H9 (cell line): ENCODE results near the gene ADGRG2. TPM values are rescaled to one million over a fixed set of nuclear protein-coding genes. Genes with fewer than 3 reads are reported as not detected.

Experiments used
- DNase-seq: peaks from one replicate; pipeline ENCODE4 v3.0.0-alpha.2; 2017
- H2AFZ ChIP-seq: one replicate; pipeline ENCODE4 v1.6.1; 2013; ENCODE audit warnings: mild to moderate bottlenecking, low read length, control low read depth, moderate library complexity
- H2AK5ac ChIP-seq: 2 replicates; pipeline ENCODE4 v1.6.1; 2013; ENCODE audit warnings: low read length, control low read depth, mixed read lengths; ENCODE audit not compliant: insufficient read length
- H2BK120ac ChIP-seq: one replicate; pipeline ENCODE4 v1.6.1; 2013; ENCODE audit warnings: low read depth, mild to moderate bottlenecking, low read length, control low read depth, inconsistent platforms; ENCODE audit not compliant: poor library complexity, severe bottlenecking
- H2BK12ac ChIP-seq: 2 replicates; pipeline ENCODE4 v1.6.1; 2013; ENCODE audit warnings: low read length, control low read depth, mixed read lengths, low read depth; ENCODE audit not compliant: insufficient read length
- H2BK15ac ChIP-seq: 2 replicates; pipeline ENCODE4 v1.6.1; 2013; ENCODE audit warnings: low read depth, low read length, control low read depth
- H2BK20ac ChIP-seq: one replicate; pipeline ENCODE4 v1.6.1; 2013; ENCODE audit warnings: low read depth, mild to moderate bottlenecking, low read length, control low read depth, inconsistent platforms; ENCODE audit not compliant: poor library complexity, severe bottlenecking
- H2BK5ac ChIP-seq: 2 replicates; pipeline ENCODE4 v1.6.1; 2013; ENCODE audit warnings: low read length, control low read depth, mixed read lengths; ENCODE audit not compliant: insufficient read length
- H3K14ac ChIP-seq: 2 replicates; pipeline ENCODE4 v1.6.1; 2013; ENCODE audit warnings: low read length, control low read depth; ENCODE audit not compliant: insufficient read depth
- H3K18ac ChIP-seq: 2 replicates; pipeline ENCODE4 v1.6.1; 2013; ENCODE audit warnings: low read depth, mild to moderate bottlenecking, mixed read lengths, low read length, control low read depth; ENCODE audit not compliant: insufficient read length
- H3K23ac ChIP-seq: 2 replicates; pipeline ENCODE4 v1.6.1; 2013; ENCODE audit warnings: low read length, control low read depth, mixed read lengths, low read depth; ENCODE audit not compliant: insufficient read length
- H3K23me2 ChIP-seq: 2 replicates; pipeline ENCODE4 v1.6.1; 2013; ENCODE audit warnings: low read depth, mild to moderate bottlenecking, mixed read lengths, low read length, control low read depth; ENCODE audit not compliant: insufficient read length, poor library complexity, severe bottlenecking
- H3K27ac ChIP-seq: 2 replicates; pipeline ENCODE4 v1.5.1; 2013; ENCODE audit warnings: low read length, control low read depth, mixed read lengths, low read depth; ENCODE audit not compliant: insufficient read length
- H3K27me3 ChIP-seq: 2 replicates; pipeline ENCODE4 v1.6.1; 2013; ENCODE audit warnings: low read length, control low read depth, inconsistent platforms; ENCODE audit not compliant: insufficient read depth
- H3K4ac ChIP-seq: 2 replicates; pipeline ENCODE4 v1.6.1; 2013; ENCODE audit warnings: low read depth, mild to moderate bottlenecking, control low read depth, inconsistent platforms, low read length, moderate library complexity
- H3K4me1 ChIP-seq: 2 replicates; pipeline ENCODE4 v1.6.1; 2013; ENCODE audit warnings: low read length, control low read depth, inconsistent platforms; ENCODE audit not compliant: insufficient read depth
- H3K4me2 ChIP-seq: 2 replicates; pipeline ENCODE4 v1.6.1; 2013; ENCODE audit warnings: low read length, control low read depth, mixed read lengths; ENCODE audit not compliant: insufficient read length, insufficient read depth
- H3K56ac ChIP-seq: 2 replicates; pipeline ENCODE4 v1.6.1; 2013; ENCODE audit warnings: low read depth, mild to moderate bottlenecking, mixed read lengths, low read length, control low read depth; ENCODE audit not compliant: insufficient read length
- H3K79me1 ChIP-seq: 2 replicates; pipeline ENCODE4 v1.6.1; 2013; ENCODE audit warnings: low read depth, mild to moderate bottlenecking, moderate library complexity, low read length, control low read depth, inconsistent platforms; ENCODE audit not compliant: insufficient read depth, poor library complexity, severe bottlenecking
- H3K79me2 ChIP-seq: 2 replicates; pipeline ENCODE4 v1.6.1; 2013; ENCODE audit warnings: low read length, control low read depth, inconsistent platforms; ENCODE audit not compliant: insufficient read depth
- H3K9ac ChIP-seq: 2 replicates; pipeline ENCODE4 v1.6.1; 2013; ENCODE audit warnings: low read length, control low read depth, mixed read lengths; ENCODE audit not compliant: insufficient read length; ENCODE audit errors: extremely low read depth
- H3K9me3 ChIP-seq: one replicate; pipeline ENCODE4 v1.6.1; 2013; ENCODE audit warnings: low read depth, low read length, inconsistent platforms; ENCODE audit not compliant: control insufficient read depth
- H3T11ph ChIP-seq: one replicate; pipeline ENCODE4 v1.6.1; 2013; ENCODE audit warnings: mild to moderate bottlenecking, low read length, control low read depth, inconsistent platforms
- H4K20me1 ChIP-seq: one replicate; pipeline ENCODE4 v1.6.1; 2013; ENCODE audit not compliant: control insufficient read depth, insufficient read length, insufficient read depth
- H4K5ac ChIP-seq: 2 replicates; pipeline ENCODE4 v1.6.1; 2013; ENCODE audit warnings: low read depth, mild to moderate bottlenecking, mixed read lengths, low read length, control low read depth; ENCODE audit not compliant: insufficient read length
- H4K8ac ChIP-seq: replicated peaks from 2 replicates; pipeline ENCODE4 v1.6.1; 2013; ENCODE audit warnings: low read length, control low read depth, mixed read lengths, low read depth; ENCODE audit not compliant: insufficient read length
- H4K91ac ChIP-seq: 2 replicates; pipeline ENCODE4 v1.6.1; 2013; ENCODE audit warnings: low read depth, mild to moderate bottlenecking, moderate library complexity, mixed read lengths, low read length, control low read depth; ENCODE audit not compliant: insufficient read length
- H3K27ac Mint-ChIP-seq, 3 experiments: 2 replicates in 2 of 3; 3 replicates in 1 of 3; pipeline ENCODE4 v1.8.0; 2020 to 2021; ENCODE audit warnings: mixed read lengths in 3 of 3, mild to moderate bottlenecking in 1 of 3, moderate library complexity in 1 of 3
- H3K27me3 Mint-ChIP-seq: 2 replicates; pipeline ENCODE4 v1.8.0; 2021; ENCODE audit warnings: low read depth, mild to moderate bottlenecking, moderate library complexity, mixed read lengths
- H3K36me3 Mint-ChIP-seq, 3 experiments: 2 replicates in 2 of 3; 3 replicates in 1 of 3; pipeline ENCODE4 v1.8.0; 2020 to 2021; ENCODE audit warnings: low read depth in 3 of 3, mixed read lengths in 3 of 3; ENCODE audit not compliant: insufficient read depth in 1 of 3
- H3K4me1 Mint-ChIP-seq, 2 experiments: 2 replicates each; pipeline ENCODE4 v1.8.0; 2020; ENCODE audit warnings: mixed read lengths in 2 of 2
- H3K4me3 Mint-ChIP-seq, 2 experiments: 2 replicates in 1 of 2; 3 replicates in 1 of 2; pipeline ENCODE4 v1.8.0; 2020 to 2021; ENCODE audit warnings: mild to moderate bottlenecking in 2 of 2, mixed read lengths in 2 of 2, moderate library complexity in 1 of 2
- H3K9me3 Mint-ChIP-seq, 2 experiments: 2 replicates in 1 of 2; 3 replicates in 1 of 2; pipeline ENCODE4 v1.8.0; 2020; ENCODE audit warnings: mild to moderate bottlenecking in 2 of 2, mixed read lengths in 2 of 2, moderate library complexity in 1 of 2
- WGBS: extraction: QIAGEN DNeasy Blood & Tissue Kit; methylation state at CpG from one replicate; pipeline ENCODE4 v1.1.7; 2013; ENCODE audit warnings: missing lambda C conversion rate, low lambda C conversion rate, mixed read lengths; ENCODE audit not compliant: insufficient read length; ENCODE audit errors: extremely low coverage; 5-methylcytosine and 5-hydroxymethylcytosine counted together
- total RNA-seq: library from RNA; stranded (reverse); gene quantifications from 2 replicates; pipeline ENCODE4 v1.2.1, GENCODE V29; 2021
- TF ChIP-seq, protein P1 (sequence below): fragments of 200-600 bp; sonication (generic); conservative IDR thresholded peaks from 3 replicates; pipeline ENCODE4 v1.8.0; 2021; ENCODE audit warnings: antibody characterized with exemption, mild to moderate bottlenecking

Gene ADGRG2
- total RNA-seq, 1 experiment from 2014 or later: 6.8 TPM

DNA sequence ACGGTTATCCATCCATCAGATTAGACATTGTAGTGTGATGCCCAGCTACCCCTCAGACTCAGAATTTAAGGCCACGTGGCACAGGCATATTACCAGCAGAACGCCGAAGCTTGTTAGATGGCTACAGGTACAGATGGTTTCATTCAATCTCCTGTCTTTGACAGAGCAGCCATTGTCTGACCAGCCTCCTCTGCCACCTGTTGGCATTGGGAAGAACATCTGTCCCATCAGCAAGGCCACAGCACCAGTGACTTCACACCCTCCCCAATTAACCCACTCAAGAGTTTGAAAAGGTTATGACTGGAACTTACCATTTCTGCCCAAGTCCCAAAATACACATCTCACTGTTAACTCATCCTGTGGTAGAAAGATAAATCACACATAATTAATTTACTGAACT, 116.4 kb downstream of the ADGRG2 start:
- H2BK5ac ChIP-seq: no peak overlapping the region
- H3K27ac Mint-ChIP-seq: no peak overlapping the region
- H3K4me2 ChIP-seq: no peak overlapping the region
- no peak overlapping the region for H4K91ac ChIP-seq
- H3K27ac ChIP-seq: no peak overlapping the region
- no peak overlapping the region for H2BK12ac ChIP-seq
- DNase-seq: no peak
- no peaks in the 10 kb centered on the region for H3K23me2 ChIP-seq
- H3K36me3 Mint-ChIP-seq: peaks cover 8 to 28% (median 18%) of the 10 kb centered on the region in 3 experiments
- H4K20me1 ChIP-seq: no peaks in the 10 kb centered on the region
- no peak overlapping the region for H2BK120ac ChIP-seq
- H3K14ac ChIP-seq: no peak overlapping the region
- no peak overlapping the region for H2BK20ac ChIP-seq
- no peak overlapping the region for H3K4ac ChIP-seq
- H3K9me3 ChIP-seq: peaks cover 38% of the 10 kb centered on the region
- no peak overlapping the region for H3K56ac ChIP-seq
- no peaks in the 10 kb centered on the region for H3K79me2 ChIP-seq
- no peak overlapping the region for H3K4me3 Mint-ChIP-seq
- no peak overlapping the region for H2AK5ac ChIP-seq
- no peaks in the 10 kb centered on the region for H3K27me3 ChIP-seq
- no CpG with 5 or more reads among the region's 4 CpGs for WGBS
- no peaks in the 10 kb centered on the region for H3K4me1 Mint-ChIP-seq
- no peak overlapping the region for H3T11ph ChIP-seq
- no peak overlapping the region for H4K8ac ChIP-seq
- no peaks in the 10 kb centered on the region; the same call in 1 of the 2 replicates for H3K27me3 Mint-ChIP-seq
- H3K9ac ChIP-seq: no peak overlapping the region
- H2BK15ac ChIP-seq: no peak overlapping the region
- no peak overlapping the region for H3K18ac ChIP-seq
- no peaks in the 10 kb centered on the region for H3K79me1 ChIP-seq
- no peak overlapping the region for H2AFZ ChIP-seq
- H4K5ac ChIP-seq: no peak overlapping the region
- no peak overlapping the region for H3K23ac ChIP-seq
- H3K4me1 ChIP-seq: no peaks in the 10 kb centered on the region
- peaks cover 62 to 68% of the 10 kb centered on the region in 2 experiments for H3K9me3 Mint-ChIP-seq
- TF ChIP-seq, protein P1, sequence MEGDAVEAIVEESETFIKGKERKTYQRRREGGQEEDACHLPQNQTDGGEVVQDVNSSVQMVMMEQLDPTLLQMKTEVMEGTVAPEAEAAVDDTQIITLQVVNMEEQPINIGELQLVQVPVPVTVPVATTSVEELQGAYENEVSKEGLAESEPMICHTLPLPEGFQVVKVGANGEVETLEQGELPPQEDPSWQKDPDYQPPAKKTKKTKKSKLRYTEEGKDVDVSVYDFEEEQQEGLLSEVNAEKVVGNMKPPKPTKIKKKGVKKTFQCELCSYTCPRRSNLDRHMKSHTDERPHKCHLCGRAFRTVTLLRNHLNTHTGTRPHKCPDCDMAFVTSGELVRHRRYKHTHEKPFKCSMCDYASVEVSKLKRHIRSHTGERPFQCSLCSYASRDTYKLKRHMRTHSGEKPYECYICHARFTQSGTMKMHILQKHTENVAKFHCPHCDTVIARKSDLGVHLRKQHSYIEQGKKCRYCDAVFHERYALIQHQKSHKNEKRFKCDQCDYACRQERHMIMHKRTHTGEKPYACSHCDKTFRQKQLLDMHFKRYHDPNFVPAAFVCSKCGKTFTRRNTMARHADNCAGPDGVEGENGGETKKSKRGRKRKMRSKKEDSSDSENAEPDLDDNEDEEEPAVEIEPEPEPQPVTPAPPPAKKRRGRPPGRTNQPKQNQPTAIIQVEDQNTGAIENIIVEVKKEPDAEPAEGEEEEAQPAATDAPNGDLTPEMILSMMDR: peak; percentile 23; the same call in 2 of the 3 replicates
